Suppressor macrophage treated with lipopolysaccharide for 1 hour (primary cell): ENCODE data around the gene CCNY.
"Not testable (repeated sequence)": the region's sequence is repeated elsewhere in the genome, so short reads cannot be mapped to it uniquely, and the experiment has no call there.

Source experiments
- DNase-seq, 3 donors: peaks; one replicate each; pipeline ENCODE4 v3.0.0-alpha.2; 2020 to 2022

The CCNY gene

GRCh38 chr10:35334297-35334696 lies 2.0 kb upstream of the CCNY start:
- DNase-seq: no peak

DNA sequence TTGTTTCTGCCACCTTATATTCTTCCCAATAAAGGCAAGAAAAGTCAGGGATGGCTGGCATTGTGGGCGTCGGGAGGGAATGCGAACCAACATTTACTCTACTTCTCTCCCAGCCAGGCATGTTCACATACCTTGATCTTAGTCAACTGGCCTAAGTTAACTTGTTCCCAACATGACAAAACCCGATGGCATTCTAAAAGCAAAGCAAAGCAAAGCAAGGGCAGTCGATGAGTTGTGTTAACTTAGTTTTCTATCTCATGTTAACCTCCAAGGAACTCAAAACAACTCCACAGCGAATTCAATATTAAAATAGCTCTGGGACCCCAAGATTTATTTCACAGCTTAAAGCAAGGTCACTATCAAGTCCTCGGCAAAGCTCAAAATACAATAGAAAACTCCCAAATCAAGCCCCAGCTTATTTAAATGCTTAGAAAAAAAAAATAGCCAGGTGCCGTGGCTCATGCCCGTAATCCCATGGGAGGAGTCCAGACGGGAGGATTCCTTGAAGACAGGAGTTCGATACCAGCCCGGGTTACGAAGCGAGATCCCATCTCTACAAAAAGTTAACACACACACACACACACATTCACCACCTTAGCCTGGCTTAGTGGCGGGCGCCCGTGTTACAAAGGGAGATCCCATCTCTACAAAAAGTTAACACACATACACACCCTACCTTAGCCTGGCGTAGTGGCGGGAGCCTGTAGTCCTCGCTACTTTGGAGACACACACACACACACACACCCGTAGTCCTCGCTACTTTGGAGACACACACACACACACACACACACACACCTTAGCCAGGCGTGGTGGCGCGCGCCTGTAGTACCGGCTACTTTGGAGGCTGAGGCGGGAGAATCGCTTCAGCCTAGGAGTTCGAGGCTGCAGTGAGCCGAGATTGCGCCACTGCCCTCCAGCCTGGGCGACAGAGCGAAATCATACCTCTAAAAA lies 901 bp upstream of the CCNY start:
- peak in 1 of 3 donors; percentile 25 for DNase-seq

GRCh38 chr10:35336921-35337823 lies 863 bp downstream of the CCNY start:
- peak; percentile 52 to 60 (median 54) for DNase-seq

- DNase-seq: peak; percentile 46 to 69 (median 67)
These were observed 3.6 kb downstream of the CCNY start for GRCh38 chr10:35339942-35340341.

DNA sequence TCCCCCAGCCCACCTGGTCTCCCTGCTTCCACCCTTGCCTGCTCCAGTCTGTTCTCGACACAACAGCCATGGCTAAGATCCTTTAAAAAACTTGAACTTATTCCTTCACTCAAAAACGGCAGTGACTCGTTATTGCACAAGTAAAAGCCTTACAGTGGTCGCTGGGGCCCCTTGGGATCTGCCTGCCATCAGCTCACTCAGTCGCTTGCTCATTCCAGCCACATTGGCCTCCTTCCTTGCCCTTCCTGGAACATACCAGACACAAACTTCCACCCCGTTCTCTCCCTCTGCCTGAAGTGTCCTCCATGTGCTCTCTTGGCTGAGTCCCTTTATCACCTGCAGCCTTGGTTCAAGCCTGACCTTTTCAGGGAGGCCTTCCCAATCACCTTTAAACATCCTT lies 4.7 kb downstream of the CCNY start:
- no peak for DNase-seq

DNA sequence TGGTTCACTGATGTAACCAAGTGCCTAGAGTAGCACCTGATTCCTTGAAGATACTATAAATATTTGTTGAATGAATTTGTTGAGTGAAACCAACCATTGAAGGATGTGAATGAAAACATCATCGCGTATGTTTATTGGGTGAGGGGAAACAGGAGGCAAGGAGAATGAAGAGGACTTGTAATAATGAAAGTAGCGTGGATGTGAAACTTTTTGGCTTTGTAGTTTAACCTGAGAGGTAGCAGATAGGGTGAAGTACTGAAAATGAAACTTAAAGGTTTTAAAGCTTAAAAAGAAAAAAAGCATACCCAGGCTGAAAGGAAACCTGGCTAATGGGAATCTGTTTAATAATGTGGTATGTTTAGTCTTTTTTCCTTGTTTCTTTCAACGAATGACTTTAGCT lies 5.2 kb downstream of the CCNY start:
- DNase-seq: no peak

DNA sequence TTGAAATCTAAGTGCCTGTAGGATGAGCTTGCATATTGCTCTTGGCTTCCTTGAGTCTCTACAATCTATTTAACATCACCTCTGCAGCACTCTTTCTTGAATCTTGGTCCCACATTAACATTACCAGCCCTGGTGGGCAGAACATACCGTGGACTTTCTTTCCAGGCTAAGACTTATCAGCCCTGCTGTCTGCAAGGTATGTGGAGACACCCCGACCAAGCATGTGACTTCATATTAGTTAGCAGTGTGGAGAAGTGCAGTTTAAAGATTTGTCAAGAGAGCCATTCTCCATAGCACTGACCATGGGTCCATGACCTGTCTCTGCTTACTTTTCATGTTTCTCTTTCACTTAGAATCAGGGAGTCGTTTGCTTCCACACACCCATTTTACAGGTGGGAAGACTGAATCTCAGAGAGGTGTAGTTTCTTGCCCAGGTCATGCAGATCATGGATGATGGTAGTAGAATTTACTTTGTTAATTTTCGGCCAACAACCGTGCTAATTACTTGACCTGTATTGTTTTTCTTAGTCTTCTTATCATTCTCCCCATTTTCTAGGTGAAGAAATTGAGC lies 6.0 kb downstream of the CCNY start:
- no peak for DNase-seq

GRCh38 chr10:35343739-35344138 lies 7.4 kb downstream of the CCNY start:
- no peak for DNase-seq

GRCh38 chr10:35345383-35345742 lies 9.1 kb downstream of the CCNY start:
- no peak for DNase-seq

- peak in 2 of 3 donors; percentile 31 to 34 for DNase-seq
These were observed 9.9 kb downstream of the CCNY start for GRCh38 chr10:35346248-35346647.

- DNase-seq: peak in 2 of 3 donors; percentile 30 to 40
These were observed 10.8 kb downstream of the CCNY start for GRCh38 chr10:35347121-35347562.

- DNase-seq: no peak
These were observed 11.7 kb downstream of the CCNY start for GRCh38 chr10:35347899-35348608.

DNA sequence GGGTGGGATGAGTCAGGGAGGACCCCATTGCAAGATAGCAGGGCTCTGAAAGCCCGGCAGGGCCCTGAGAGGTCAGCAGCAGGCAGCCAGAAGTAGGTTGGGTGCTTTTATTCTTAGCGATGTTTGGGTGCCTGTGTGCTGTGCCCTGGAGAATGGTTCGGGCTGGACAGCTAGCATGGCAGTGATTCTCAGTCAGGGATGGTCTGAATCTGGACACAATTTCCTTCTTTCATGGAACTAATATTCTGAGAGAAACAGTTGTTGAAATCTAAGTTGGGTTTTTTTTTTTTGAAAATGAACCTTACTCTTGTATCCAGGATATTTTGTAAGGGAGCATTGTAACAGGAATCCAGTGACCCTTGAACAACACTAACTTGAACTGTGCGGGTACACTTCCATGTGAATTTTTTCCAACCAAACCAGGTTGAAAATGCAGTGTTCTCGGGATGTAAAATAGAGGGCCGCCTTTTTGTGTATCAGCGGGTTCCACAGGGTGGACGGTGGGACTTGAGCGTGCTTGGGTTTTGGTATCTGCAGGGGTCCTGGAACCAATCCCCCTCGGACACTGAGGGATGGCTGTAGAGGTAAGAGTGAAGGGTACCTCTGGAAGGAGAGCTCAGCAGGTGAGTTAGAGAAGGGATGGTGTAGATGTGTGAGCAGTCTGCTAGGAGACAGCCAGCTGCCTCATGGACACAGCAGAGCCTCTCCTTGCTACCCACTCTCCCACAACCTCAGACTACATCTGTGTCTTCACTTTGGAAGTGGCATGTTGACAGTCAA lies 12.5 kb downstream of the CCNY start:
- no peak for DNase-seq

DNA sequence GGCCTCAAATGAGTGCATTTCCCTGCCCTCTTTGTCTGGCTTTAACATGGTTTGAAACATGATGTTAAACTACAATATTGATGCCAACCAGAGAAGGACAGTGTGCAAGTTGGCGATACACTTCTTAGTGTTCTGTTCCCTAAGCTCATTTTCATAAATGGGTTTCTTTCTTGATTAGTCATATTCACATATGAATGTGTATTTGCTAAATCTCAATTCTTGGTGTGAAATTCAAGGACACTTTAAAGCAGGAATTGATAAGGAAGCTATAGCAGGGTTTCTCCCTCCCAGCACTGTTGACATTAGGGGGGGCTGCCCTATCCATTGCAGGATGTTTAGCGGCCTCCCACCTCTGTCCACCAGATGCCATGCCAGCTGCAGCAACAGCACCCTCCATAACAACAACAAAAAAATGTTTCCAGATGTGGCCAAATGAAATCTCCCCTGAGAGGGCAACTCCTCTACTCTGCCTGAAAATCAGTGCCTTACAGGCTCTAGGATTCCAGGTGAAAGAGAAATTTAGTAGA lies 13.1 kb downstream of the CCNY start:
- no peak for DNase-seq

DNA sequence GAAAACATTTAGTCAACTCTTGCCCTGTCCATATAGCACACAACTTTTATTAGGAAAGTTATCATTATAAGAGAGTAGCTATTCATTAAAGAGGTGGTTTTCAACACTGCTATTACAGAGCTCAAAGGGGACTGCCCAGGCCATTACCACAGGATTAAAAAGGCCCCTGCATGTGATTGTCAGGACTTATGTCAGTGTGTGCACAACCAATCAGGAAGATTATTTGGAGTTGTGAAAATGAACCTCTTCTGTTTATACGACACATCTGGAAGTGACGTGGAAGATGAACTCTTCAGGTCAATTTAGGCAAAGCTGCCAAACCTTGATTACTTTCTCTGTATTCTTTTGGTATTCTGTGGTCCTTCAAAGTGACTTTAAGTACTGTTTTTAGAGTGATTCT lies 14.7 kb downstream of the CCNY start:
- peak; percentile 40 to 53 (median 43) for DNase-seq

DNA sequence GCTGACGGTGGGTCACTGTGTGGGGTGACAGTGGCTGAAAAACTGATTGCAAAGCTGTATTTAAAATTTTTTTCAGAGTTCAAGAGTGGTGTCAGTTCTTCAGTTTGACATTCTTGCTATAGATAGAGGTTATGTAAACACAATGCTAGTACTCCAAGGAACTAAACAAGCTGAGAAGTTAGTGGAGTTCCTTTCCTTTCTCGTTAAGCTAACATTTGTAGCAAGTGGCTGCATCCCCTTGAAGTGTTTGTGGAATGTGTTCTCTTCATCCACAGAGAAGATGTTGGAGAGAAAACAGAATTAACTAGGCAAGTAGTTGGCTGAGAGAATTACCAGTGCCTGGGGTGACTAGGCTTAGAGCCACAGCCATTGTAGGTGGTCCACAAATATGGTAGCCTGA lies 15.8 kb downstream of the CCNY start:
- no peak for DNase-seq

DNA sequence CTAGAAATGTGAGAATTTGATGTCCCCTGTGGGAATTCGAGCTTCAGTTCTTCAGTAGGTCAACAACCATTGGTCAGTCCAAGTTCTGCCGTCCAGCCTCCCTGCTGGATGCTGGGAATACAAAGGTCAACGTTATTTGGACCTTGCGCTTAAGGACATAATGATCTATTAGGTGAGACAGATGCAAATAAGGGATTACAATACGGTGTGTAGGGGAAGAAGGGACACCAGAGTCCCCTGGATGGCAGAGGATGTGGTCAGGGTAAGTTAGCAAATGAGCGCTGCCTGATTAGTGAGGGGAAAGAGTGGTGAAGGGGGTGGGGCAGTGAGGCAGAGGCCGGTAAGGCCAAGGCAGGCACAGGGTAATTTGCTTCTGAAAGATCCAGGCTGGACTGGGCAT lies 16.2 kb downstream of the CCNY start:
- no peak for DNase-seq

DNA sequence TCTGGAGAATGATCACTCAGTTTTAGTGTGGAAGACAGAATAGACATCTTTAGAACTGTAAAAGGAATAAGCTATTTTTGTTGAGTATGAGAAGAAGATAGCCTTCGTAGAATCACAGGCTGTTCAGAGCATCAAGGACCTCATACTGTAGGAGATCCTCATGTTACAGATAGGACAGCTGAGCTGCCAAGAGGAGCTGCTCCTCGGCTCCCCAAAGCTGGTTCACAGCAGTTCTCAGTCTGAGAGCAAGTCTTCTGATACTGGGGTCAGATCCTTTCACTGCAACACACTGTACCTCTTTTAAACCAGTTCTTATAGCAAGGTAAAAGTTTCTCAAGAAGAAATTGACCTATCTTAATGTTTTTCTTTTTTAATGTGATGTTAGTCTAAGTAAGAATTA lies 17.1 kb downstream of the CCNY start:
- DNase-seq: no peak

DNA sequence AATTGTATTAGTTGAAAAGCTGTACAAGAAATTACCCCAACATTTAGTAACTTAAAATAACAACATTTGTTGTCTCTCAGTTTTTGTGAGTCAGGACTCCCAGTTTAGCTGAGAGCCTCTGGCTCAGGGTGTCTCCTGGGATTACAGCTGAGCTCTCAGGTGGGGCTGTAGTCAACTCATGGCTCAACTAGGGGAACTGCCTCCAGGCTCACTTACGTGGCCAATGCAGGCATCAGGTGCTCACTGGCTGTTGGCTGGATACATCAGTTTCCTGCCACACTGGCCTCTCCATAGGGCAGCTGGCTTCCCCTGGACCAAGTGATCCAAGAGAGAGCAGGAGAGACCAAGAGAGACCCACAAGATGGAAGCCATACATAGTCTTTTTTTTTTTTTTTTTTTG lies 17.5 kb downstream of the CCNY start:
- no peak for DNase-seq

- not testable (repeated sequence) for DNase-seq
These were observed 17.9 kb downstream of the CCNY start for GRCh38 chr10:35354257-35354656.

- DNase-seq: no peak
These were observed 19.8 kb downstream of the CCNY start for GRCh38 chr10:35355971-35356724.
